Activated CD4-positive, alpha-beta T cell treated with anti-CD3 and anti-CD28 coated beads for 4 hours (primary cell): ENCODE results near the gene METTL15.
"Not testable (repeated sequence)": the region's sequence is repeated elsewhere in the genome, so short reads cannot be mapped to it uniquely, and the experiment has no call there.

ENCODE experiments used
- DNase-seq, 2 donors: peaks; one replicate each; pipeline ENCODE4 v3.0.0-alpha.2; 2020

METTL15 gene

GRCh38 chr11:28318871-28319270 is 210.7 kb downstream of the METTL15 start:
- DNase-seq: no peak

GRCh38 chr11:28323621-28324020 is 215.4 kb downstream of the METTL15 start:
- DNase-seq: no peak

GRCh38 chr11:28332393-28332792 is 224.2 kb downstream of the METTL15 start:
- not testable (repeated sequence) for DNase-seq

GRCh38 chr11:28337701-28338100 is 229.5 kb downstream of the METTL15 start:
- no peak for DNase-seq

- DNase-seq: no peak
Measured at GRCh38 chr11:28338371-28338770, 230.2 kb downstream of the METTL15 start.

- no peak for DNase-seq
Measured at GRCh38 chr11:28339488-28339887, 231.3 kb downstream of the METTL15 start.

GRCh38 chr11:28342716-28343115 is 234.5 kb downstream of the METTL15 start:
- no peak for DNase-seq

- no peak for DNase-seq
Measured at GRCh38 chr11:28343304-28344233, 235.4 kb downstream of the METTL15 start.

GRCh38 chr11:28346209-28346608 is 238.0 kb downstream of the METTL15 start:
- DNase-seq: no peak

GRCh38 chr11:28346721-28347120 is 238.5 kb downstream of the METTL15 start:
- no peak for DNase-seq

GRCh38 chr11:28347371-28347770 is 239.2 kb downstream of the METTL15 start:
- no peak for DNase-seq

- no peak for DNase-seq
Measured at GRCh38 chr11:28350216-28350615, 242.0 kb downstream of the METTL15 start.

GRCh38 chr11:28353991-28354390 is 245.8 kb downstream of the METTL15 start:
- no peak for DNase-seq

GRCh38 chr11:28366549-28367346 is 258.6 kb downstream of the METTL15 start:
- no peak for DNase-seq

GRCh38 chr11:28378095-28378494 is 269.9 kb downstream of the METTL15 start:
- DNase-seq: not testable (repeated sequence)
